HG03175 (cell line): Measurements from ENCODE around the gene NDUFS6.
"Not testable (repeated sequence)": the region's sequence is repeated elsewhere in the genome, so short reads cannot be mapped to it uniquely, and the experiment has no call there.

ENCODE experiments used
- ATAC-seq: cut with Tn5 transposase; IDR thresholded peaks from one replicate; pipeline ENCODE4 v1.9.1; 2021; ENCODE audit warnings: mild to moderate bottlenecking, moderate library complexity; ENCODE audit not compliant: unreplicated experiment

NDUFS6 gene

DNA sequence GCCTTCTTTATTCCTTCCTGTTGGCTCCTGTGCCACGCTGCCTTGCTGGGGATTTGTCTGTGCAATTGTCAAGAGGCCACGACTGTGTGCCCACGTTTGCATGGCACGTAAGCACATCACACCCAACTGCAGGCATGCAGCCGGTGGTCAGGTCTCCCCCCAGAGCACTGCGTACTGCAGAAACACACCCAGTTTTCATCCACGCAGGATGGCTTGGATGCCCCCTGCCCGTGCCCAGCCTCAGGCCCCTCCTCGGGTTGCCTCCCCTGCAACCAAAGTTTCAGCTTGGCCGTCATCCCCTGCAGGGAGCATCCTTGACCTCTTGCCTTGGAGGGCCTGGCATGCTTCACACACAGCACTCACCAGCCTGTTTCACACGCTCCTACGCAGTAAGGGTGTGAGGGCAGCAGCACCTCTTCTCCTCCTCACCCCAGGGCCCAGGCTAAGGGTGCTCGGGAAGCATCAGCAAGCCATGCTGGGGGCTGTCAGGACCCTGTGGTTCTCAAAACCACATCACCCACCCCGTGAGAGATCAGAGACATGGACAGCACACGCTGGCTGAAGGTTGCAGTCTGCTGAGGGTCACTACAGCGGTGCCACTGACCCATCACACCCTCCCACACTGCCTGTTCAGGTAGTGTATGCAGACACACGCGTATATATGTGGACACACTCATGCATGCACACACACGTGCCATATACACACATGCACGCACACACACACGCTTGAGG is 4.7 kb upstream of the NDUFS6 start:
- ATAC-seq: no peak

DNA sequence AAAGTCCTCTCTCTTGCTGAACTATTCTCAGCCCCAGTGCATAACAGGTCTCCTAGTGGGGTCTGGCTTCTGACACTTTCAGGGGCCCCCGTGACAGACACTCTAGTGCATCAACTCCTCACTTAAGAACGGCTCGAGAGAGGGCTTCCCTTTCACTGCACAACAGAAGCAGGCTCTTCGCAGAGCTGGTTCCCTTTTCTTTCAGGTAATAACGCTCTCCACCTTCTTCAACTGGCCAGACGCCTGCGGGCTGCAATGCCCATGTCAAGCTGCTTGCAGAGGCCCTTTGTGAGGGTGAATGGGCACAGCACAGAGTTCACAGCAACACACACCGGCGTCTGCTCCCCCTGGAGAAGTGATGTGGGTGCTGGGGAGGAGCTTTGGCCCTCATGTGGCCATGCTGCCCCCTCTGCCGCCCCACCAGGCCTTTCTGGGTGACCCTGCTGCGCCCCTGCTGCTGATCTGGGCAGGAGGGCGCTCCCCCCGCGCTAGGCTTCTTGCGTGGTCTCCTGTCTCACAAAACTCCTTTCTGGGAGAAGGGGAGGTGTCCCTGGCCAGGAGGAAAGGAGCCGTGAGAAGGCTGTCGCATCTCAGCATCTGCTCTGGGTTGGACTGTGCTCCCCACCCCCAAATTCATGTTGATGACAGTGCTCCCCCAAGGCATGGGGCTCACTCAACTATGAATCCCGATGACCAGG is 4.0 kb upstream of the NDUFS6 start:
- no peak for ATAC-seq

DNA sequence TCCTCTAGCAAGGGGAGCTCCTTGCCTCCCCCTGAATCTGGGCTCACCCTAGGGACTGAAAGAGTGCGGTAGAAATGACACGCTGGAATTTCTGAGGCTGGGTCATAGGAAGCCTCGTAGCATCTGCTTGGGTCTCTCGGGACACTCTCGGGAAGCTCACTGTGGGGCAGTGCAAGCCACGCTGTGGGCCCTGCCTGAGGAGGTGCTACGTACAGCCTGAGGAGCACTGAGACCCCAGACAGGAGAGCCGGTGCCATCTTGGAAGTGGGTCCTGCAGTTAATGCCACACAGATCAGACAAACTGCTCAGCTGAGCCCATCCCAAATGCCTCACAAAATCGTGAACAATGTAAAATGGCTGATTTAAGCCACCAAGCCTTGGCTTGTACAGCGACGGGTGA is 3.4 kb upstream of the NDUFS6 start:
- ATAC-seq: no peak

DNA sequence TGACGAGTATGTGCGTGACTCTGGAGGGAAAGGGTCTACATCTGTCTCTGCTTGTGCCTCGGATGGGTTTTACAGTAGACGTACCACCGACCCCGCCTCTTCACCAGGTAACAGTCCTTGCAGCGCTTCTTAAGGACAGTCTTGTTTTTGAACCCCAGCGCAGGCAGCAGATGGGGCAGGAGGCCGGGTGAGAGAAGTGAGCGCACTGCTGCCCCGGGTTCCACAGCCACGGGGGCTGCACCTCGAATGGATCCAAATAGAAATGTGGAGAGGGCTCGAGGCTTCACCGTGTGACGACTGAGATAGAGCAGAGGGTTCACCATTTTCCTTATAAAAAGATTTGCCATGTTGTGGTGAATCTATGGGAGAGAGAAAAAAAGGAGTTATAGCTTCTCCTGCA is 2.6 kb upstream of the NDUFS6 start:
- ATAC-seq: not testable (repeated sequence)

DNA sequence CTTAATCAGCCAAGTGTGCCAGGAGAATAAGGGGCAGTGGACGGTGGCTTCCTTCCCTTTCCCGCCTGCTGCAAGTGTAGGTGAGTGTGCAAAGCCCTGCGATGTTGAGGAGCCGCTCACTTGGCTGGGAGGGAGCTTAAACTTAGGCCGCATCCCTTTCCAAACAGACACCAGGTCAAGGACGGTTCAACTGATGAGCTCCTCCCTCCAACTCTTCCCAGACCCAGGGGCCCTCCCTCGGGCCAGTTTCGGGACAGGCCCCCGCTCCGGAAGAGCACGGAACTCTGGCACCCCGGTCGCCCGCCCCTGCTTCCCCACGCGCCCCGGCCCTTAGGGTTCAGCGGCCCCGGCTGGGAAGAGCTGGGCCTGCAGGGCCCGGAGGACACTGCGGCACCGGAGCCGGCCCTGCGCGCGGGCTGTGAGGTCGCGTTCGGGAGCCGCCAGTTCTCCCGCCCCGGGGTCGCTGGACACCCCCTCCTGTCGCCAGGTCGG is 2.1 kb upstream of the NDUFS6 start:
- peak; percentile 27 for ATAC-seq

DNA sequence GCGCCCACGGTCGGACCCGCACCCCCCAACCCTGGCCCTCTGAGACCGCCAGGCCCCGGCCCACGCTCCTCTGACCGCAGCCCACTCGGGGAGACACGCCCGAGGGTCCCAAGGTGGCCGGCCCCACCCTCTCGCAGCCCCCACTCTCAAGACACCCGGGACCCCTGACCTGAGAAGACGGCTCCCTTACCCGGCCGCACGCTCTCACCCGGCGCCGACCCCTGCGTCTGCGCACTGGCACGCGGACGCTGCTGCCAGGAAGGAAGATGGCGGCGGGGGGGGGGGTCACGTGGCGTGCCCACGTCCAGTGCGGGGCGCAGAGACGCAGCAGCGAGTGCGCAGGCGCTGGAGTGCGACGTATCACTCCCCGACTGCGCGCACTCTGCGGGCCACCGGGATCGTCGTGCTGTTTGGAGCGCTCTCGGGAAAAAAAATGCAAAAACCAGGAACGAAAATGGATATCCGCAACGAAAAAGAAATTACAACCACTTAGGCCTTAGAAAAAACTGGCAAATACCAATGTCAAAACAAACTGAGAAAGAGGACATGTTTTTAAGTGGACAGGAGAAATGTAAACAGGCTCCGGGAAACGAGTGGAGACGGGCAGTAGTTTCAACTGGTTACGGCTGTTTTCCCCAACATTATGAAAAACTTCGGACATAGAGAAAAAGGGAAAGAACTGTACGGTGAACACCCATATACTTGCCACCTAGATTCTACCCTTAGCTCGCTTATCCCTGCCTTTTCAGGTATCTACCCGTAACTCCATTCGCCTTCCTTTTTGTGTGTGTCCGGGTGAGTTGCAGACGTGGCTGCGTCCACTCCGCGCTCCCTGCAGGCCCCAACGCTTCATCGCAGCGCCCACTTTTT is 1.4 kb upstream of the NDUFS6 start, which contains the start of gene MRPL36:
Gene MRPL36 (minus strand): TSS at position 236 of the 870 bp plus-strand sequence. CDS start 902 bp downstream, outside the sequence.
- peak; percentile 59 for ATAC-seq

DNA sequence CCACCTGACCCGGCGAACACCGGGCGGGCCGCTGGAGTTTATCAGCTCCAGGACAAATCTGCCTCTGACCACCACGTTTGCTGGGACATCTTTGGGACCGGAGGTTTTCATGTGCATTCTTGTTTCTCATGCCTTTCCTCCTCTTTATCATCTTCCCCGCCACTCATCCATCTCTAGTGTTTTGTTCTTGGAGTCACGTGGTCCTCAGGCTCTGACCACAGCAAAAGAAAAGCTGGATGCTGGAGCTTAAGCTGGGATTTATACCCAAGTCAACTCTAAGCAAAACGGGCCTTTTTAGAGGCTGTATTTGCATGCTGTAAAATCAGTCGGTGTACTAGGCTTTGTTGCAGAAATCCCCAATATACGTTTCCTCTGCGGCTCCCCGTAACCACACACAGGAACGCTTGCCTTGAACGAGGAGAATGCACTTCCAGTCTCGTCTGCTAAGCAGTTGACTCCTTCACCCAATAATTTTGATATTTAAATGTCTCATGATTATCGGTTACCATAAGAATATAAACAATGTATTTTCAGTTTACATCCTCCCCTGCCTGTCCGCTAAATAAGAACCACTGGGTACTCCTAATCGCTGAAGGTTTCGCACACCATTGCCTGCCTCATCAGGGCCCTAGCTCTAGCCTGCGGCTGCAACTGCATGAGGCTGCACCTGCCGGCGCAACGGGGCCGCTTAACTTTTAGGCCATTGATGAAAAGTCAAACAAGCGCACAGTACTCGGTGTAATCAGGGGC is 560 bp upstream of the NDUFS6 start:
- peak; percentile 47 for ATAC-seq

DNA sequence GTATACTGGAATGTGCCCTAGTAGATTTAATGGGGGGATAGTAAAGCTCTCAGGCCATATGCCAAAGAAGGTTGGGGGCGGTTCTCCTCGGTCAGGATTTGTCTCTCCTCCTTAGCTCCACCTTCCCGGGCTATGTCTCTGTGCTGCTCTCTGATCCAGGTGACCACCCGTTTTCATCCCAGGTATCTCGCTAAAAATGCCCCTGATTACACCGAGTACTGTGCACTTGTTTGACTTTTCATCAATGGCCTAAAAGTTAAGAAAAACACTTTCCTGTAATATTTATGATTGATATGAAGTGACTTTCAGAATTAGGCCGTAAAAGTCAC is 724 bp downstream of the NDUFS6 start:
- no peak for ATAC-seq

DNA sequence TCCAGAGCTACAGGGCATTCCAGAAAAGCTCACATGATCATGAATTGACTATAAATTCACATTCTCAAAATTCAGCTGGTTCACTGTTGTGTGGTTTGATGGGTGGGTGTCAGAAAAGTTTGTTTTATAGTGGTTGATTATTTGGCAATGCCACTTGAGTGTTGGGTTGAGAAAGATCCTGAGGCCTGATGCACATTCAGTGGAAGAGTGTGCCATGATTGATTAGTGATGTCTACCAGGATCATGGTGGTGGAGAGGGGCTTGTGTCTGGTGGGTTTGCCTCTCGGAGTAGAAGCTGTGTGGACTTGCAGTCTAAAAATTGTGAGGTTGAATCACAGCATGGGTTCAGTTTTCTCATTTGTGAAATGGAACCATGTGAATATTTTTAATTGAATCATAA is 2.0 kb downstream of the NDUFS6 start:
- ATAC-seq: no peak

DNA sequence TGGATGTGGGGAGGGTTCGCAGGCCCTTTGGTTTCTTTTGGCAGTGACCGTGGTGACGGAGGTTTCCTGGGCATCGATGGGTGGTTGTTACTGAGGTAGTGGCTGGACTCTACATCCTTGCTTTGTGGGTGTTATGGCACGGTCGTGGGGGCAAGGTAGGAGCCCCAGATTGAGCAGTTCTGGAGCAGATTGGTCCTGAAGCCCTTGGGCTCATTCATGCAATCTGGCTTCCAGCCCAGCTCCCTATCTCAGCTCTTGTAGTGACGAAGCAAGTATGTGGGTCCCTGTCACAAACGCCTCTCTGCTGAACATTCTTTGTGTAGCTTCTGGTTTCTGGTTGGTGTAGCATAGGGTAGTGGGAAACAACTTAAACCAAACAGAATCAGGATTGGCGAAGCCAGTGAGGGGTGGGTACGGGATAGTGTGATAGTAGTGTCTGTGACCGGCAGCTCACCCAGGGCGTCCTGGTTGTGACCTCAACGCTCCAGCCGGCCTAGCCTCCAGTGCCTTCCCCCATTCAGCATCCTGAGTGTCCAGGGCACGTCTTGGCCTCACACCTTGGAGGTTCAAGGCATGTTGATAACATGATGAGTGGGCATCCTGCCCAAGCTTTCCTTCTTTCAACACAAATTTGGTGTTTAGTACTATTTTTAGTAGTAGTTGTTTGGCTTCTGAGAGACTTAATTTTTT is 2.9 kb downstream of the NDUFS6 start:
- no peak for ATAC-seq

DNA sequence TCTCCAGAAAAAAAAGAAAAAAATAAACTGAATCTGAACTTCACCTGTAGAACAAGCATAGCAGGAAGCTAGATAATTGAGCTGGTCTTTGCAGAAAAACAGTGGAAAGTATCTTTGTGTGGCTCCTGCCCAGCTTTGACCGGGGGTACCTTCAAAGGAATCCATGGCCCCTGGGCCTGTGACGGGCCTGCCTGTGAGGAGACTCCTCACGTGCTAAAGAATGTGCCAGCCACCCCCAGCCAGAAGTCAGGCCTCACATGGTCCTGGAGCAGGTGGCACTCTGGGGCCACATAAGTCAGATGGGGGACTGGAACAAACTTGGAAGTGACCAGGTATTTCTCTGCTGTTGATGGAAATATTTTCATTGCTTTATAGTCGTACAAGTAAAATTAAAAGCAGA is 4.1 kb downstream of the NDUFS6 start:
- no peak for ATAC-seq

DNA sequence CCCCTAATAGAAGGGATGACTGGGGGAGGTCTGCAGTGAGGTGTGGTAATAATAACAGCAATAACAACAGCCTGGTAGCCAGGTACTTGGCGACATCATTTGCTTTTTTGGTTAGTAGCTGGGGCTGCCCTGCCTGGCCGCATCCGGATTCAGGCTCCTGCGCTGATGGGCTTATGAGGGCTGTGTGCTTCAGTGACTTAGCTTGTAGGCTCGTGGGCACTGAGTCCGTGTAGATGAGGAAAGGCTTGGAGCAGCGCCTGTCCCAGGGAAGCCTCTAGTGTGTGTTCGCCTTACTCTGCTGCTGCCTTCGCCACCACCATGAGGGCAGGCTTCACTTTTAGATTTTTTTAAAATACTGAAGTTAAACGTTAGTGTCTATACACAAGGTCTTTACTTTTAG is 4.5 kb downstream of the NDUFS6 start:
- no peak for ATAC-seq

DNA sequence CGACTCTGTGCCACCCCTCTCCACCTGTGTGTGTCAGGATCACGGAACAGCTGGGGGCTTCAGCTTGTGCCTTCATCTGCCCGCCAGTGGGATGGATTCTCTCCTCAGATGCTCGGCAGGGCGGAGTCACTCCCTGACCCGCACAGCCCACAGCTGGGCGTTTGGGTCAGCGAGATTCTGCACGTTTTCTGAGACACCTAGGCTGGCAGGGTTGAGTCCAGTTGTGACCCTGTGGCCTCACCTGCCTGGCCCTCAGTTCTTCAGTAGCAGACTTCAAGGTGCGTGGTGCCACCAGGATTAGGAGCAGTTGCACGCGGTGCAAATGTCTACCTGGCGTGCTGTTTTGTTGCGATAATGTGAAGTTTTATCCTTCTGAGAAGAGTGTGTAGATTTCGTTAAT is 5.0 kb downstream of the NDUFS6 start:
- no peak for ATAC-seq

DNA sequence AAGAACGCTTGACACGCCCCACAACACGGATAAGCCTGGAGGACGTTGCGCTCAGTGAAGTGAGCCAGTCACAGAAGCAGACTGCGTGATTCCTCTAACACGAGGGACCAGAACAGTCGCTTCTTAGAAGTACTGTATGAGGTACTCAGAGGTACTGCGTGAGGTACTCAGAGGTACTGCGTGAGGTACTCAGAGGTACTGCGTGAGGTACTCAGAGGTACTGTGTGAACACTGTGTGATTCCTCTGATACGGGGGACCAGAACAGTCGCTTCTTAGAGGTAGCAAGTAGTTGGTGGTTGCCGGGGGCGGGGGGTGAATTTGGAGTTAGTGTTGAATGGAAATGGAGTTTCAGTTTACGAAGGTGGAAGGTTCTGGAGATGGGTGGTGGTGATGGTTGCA is 5.8 kb downstream of the NDUFS6 start:
- ATAC-seq: no peak

DNA sequence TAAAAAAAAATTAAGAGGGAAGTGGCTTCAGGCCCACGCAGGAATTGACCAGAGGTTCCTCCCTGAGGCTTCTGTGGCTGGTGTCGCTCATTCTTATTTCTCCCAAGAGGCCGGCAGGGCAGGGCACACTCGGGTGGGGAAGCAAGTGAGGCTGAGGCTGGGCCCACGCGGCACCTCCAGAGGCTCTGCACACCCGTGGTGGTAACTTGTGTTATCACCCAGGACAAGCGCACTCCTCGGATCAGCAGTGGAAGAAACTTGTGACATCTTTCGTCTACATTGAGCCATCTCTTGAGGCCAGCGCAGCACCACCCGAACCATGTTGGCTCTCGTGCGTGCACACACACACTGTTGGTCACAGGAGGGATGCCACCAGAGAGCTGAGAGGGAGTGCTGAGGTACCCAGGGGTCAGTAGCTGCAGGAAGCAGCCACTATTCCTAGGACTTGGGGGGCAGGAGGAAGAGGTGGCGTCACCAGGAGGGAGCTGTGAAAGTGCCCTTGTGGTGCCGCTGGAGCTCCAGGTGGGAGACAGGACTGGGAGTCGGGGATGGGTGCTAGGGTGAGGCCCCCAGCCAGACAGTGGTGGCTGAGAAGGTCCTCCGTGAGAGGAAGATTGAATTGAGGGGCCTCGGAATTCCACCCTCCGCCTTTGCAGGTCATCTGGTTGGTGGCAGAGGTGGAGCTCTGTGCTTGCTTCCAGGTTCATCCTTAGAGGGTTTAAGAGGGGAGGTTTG is 6.4 kb downstream of the NDUFS6 start:
- ATAC-seq: no peak

DNA sequence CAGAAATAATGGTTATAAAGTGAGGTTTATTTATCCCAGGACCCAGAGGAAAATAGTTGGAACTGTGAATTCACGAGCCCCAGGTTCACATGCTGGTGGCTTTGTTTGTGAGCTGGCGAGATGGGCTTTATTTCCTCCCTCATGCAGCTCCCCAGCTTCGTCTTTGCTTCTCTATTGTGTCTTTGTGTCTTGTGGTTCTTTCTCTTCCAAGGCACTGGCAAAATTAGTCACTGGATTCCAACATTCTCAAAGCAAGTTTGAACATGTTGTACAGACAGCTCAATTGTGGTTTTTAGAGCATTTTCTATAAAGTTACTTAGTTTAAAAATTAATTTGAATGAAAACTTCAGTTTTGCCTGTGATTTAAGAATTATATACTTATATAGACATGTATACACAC is 7.2 kb downstream of the NDUFS6 start:
- no peak for ATAC-seq

DNA sequence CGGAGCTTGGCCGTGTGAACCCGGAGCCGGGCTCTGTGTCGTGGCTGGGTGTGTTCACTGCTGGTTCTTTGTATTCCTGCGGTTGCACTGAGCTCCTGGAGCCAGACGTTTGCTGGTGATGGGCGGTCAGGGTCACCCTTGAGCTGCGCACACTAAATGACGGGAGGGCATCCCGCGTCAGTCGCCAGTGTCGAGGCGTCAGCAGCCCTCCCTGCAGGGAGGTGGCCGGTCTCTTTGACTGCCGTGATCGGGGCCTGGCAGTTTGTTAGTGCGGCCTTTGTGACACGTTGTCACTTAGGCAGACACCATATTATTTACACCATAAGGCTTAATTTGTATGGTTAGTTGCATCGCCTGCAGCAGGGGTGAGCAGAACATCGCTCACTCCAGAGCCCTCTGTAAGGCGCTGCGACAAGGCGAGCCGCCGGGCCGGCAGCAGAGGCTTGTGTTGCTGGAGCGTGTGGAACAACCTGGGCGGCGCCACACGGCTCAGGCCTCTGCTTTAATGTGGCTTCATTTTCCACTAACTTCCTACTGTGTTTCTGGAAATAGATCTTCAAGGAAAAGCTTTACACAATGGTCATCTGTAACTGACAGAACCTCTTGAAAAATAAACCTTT is 8.3 kb downstream of the NDUFS6 start:
- ATAC-seq: no peak

DNA sequence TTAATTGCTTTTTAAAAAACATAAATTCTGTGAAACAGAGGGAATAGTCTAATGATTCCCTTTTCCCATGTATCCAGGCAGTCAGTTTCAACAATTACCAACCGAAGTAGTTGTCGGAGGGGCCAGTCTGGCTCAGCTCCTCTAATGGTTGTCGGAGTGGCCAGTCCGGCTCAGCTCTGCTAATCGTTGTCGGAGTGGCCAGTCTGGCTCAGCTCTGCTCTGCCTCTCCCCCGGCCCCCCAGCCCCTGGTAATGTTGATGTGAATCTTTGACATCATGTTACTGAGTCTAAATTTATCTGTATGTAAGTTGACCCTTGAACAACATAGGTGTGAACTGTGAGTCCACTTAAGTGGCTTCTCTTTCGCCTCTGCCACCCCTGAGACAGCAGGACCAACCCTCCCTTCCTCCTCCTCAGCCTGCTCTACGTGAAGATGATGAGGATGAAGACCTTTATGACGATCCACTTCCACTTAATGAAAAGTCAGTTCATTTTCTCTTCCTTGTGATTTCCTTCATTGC is 9.4 kb downstream of the NDUFS6 start:
- ATAC-seq: no peak
